Measurements from ENCODE around the gene TSEN54. TPM values are rescaled to one million over a fixed set of nuclear protein-coding genes. Genes with fewer than 3 reads are reported as not detected.
"Not testable (repeated sequence)": the region's sequence is repeated elsewhere in the genome, so short reads cannot be mapped to it uniquely, and the experiment has no call there.

TSEN54 gene
- total and polyA plus RNA-seq, 2 experiments from 2014 or later, result 42.5 to 52.3 TPM

DNA sequence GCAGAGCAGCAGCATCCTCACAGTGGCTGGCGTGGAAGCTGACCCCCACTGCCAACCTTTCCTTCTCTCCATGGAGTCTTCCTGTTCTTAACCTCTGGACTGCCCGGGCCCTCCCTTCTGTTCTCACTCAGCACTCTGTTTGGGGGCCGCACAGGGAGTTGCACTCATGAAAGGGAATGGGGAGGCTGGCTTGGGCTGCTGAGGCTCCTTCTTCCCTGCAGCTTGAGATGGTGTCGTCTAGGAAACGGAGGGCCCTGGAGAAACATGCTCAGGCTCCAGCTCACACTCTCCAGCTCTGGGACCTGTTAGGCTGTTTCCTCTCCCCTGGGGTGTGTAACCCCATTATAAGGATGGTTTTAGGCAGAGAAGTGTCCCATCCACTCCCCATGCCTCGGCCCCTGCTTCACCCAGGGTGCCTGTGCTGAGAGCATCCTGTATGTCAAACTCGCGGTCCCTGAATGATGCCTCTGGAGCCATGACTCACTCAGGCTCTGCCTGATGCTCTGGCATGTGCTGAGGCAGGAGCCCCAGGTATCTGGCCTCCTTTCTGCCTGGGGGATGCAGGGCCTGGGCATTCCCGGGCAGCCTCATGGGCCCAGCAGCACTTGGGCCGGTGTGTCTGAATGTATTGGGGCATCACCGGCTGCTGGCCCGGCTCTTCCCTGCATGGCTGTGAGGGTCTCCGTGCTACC, 41.0 kb upstream of the TSEN54 start:
- peaks cover 12% of the 10 kb centered on the region for H3K79me2 ChIP-seq
- no peaks in the 10 kb centered on the region for H3K9me2 ChIP-seq (replicated peaks; ENCODE audit: insufficient read depth)
- no peak for DNase-seq (ENCODE audit: low spot score)
- no peaks in the 10 kb centered on the region for H3K27me3 ChIP-seq
- 93% methylated on average over 12 of the region's 13 CpGs for WGBS (ENCODE audit: low lambda C conversion rate, missing lambda C conversion rate)
- no peak overlapping the region for H3K27ac ChIP-seq
- peaks cover 8% of the 10 kb centered on the region for H3K4me1 ChIP-seq (ENCODE audit: insufficient read depth)
- no peak overlapping the region for H3K4me3 ChIP-seq
- no peak for TF ChIP-seq EZH2 (IDR thresholded peaks at IDR 0.05; ENCODE audit: borderline replicate concordance)
- H3K36me3 ChIP-seq (replicated peaks; ENCODE audit: insufficient read depth, low read depth), result no peaks in the 10 kb centered on the region
- no peaks in the 10 kb centered on the region for H4K20me1 ChIP-seq (ENCODE audit: insufficient read depth, poor library complexity, severe bottlenecking)
- no peaks in the 10 kb centered on the region for H3K9me3 ChIP-seq (ENCODE audit: low read depth)
- H2AFZ ChIP-seq, result no peak overlapping the region
- H3K4me2 ChIP-seq, result no peak overlapping the region

DNA sequence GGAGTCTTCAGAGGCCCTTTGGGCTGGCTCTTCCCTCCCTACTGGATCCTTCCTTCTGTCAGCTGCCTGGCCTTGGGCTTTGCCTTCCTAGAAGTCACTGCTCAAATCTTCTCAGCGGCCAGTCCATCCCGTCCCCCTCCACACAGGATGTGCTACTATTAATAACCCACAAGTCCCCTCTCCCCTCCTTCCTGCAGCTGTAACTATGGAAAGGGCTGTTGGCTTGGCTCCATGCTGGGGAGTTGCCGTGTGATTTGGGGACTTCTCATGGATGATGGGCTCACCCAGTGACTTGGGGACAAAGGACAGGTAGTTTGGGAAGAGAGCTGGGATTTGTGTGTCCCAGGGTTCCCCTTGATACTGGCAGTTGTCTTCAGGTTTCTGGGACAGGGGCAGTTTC, 40.5 kb upstream of the TSEN54 start:
- Histone ChIP-seq H3K4me1 (ENCODE audit: insufficient read depth) (peaks cover 12% of the 10 kb centered on the region), H3K4me3 (no peak overlapping the region), H3K9me3 (ENCODE audit: low read depth) (no peaks in the 10 kb centered on the region), H3K4me2 (no peak overlapping the region), H4K20me1 (ENCODE audit: insufficient read depth, poor library complexity, severe bottlenecking) (no peaks in the 10 kb centered on the region), H3K79me2 (peaks cover 16% of the 10 kb centered on the region), H3K9me2 (replicated peaks; ENCODE audit: insufficient read depth) (no peaks in the 10 kb centered on the region), H2AFZ (no peak overlapping the region), H3K36me3 (replicated peaks; ENCODE audit: insufficient read depth, low read depth) (no peaks in the 10 kb centered on the region), H3K27ac (no peak overlapping the region), H3K27me3 (no peaks in the 10 kb centered on the region)
- TF ChIP-seq EZH2 (IDR thresholded peaks at IDR 0.05; ENCODE audit: borderline replicate concordance) (no peak), EZH2phosphoT487 (IDR thresholded peaks at IDR 0.05; ENCODE audit: low read depth, severe bottlenecking, unreplicated experiment) (no peak)
- TF ChIP-seq, protein P1, sequence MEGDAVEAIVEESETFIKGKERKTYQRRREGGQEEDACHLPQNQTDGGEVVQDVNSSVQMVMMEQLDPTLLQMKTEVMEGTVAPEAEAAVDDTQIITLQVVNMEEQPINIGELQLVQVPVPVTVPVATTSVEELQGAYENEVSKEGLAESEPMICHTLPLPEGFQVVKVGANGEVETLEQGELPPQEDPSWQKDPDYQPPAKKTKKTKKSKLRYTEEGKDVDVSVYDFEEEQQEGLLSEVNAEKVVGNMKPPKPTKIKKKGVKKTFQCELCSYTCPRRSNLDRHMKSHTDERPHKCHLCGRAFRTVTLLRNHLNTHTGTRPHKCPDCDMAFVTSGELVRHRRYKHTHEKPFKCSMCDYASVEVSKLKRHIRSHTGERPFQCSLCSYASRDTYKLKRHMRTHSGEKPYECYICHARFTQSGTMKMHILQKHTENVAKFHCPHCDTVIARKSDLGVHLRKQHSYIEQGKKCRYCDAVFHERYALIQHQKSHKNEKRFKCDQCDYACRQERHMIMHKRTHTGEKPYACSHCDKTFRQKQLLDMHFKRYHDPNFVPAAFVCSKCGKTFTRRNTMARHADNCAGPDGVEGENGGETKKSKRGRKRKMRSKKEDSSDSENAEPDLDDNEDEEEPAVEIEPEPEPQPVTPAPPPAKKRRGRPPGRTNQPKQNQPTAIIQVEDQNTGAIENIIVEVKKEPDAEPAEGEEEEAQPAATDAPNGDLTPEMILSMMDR (IDR thresholded peaks at IDR 0.05; ENCODE audit: poor library complexity), result no peak
- no peak for DNase-seq (ENCODE audit: low spot score)
- WGBS (ENCODE audit: low lambda C conversion rate, missing lambda C conversion rate), result 76% methylated on average over 3 of the region's 3 CpGs

DNA sequence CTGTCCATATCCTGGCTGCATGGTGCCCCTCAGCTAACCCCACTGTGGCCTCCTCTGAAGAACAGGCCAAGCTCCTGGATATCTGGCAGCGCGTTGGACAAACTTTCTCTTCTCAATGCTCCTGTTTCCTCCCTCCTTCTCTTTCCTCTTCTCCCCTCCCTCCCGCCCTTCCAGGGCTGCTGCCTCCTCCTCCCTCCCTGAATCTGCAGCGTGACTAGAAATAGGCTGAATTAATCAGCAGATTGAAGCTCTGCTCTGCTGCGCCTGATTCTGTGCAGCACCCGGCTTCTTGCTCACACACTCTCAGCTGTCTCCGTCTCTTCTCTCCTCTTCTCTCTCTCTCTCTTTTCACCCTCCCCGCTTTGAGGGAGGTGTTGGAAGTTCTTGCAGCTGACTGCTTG, 40.1 kb upstream of the TSEN54 start:
- Histone ChIP-seq H3K27ac (no peak overlapping the region), H3K36me3 (replicated peaks; ENCODE audit: insufficient read depth, low read depth) (no peaks in the 10 kb centered on the region), H3K4me1 (ENCODE audit: insufficient read depth) (peaks cover 16% of the 10 kb centered on the region), H3K27me3 (no peaks in the 10 kb centered on the region), H3K79me2 (peaks cover 13% of the 10 kb centered on the region), H4K20me1 (ENCODE audit: insufficient read depth, poor library complexity, severe bottlenecking) (peaks cover under 1% of the 10 kb centered on the region), H2AFZ (no peak overlapping the region), H3K4me2 (no peak overlapping the region), H3K9me2 (replicated peaks; ENCODE audit: insufficient read depth) (no peaks in the 10 kb centered on the region), H3K4me3 (no peak overlapping the region), H3K9me3 (ENCODE audit: low read depth) (no peaks in the 10 kb centered on the region)
- WGBS (ENCODE audit: low lambda C conversion rate, missing lambda C conversion rate), result 81% methylated on average over 5 of the region's 8 CpGs
- DNase-seq (ENCODE audit: low spot score), result no peak
- no peak for TF ChIP-seq EZH2 (IDR thresholded peaks at IDR 0.05; ENCODE audit: borderline replicate concordance)
- TF ChIP-seq, protein P1 (IDR thresholded peaks at IDR 0.05; ENCODE audit: poor library complexity), result no peak

- Histone ChIP-seq H3K4me2 (no peak overlapping the region), H2AFZ (no peak overlapping the region), H3K4me3 (no peak overlapping the region), H3K27ac (no peak overlapping the region), H3K27me3 (no peaks in the 10 kb centered on the region), H3K36me3 (replicated peaks; ENCODE audit: insufficient read depth, low read depth) (no peaks in the 10 kb centered on the region), H3K9me2 (replicated peaks; ENCODE audit: insufficient read depth) (no peaks in the 10 kb centered on the region), H4K20me1 (ENCODE audit: insufficient read depth, poor library complexity, severe bottlenecking) (peaks cover 7% of the 10 kb centered on the region), H3K79me2 (peaks cover 14% of the 10 kb centered on the region), H3K9me3 (ENCODE audit: low read depth) (no peaks in the 10 kb centered on the region), H3K4me1 (ENCODE audit: insufficient read depth) (peaks cover 23% of the 10 kb centered on the region)
- 89% methylated on average over 11 of the region's 11 CpGs for WGBS (ENCODE audit: low lambda C conversion rate, missing lambda C conversion rate)
- DNase-seq (ENCODE audit: low spot score), result no peak
- TF ChIP-seq, protein P1 (IDR thresholded peaks at IDR 0.05; ENCODE audit: poor library complexity), result no peak
- no peak for TF ChIP-seq EZH2 (IDR thresholded peaks at IDR 0.05; ENCODE audit: borderline replicate concordance)
- TF ChIP-seq EZH2phosphoT487 (IDR thresholded peaks at IDR 0.05; ENCODE audit: low read depth, severe bottlenecking, unreplicated experiment), result no peak
Measured at GRCh38 chr17:75476752-75477489, 39.4 kb upstream of the TSEN54 start.

GRCh38 chr17:75477490-75477862, 38.9 kb upstream of the TSEN54 start:
- not testable (repeated sequence) for H3K27ac ChIP-seq; H3K4me2 ChIP-seq; H2AFZ ChIP-seq; DNase-seq (ENCODE audit: low spot score); H3K27me3 ChIP-seq; H3K4me3 ChIP-seq; H4K20me1 ChIP-seq (ENCODE audit: insufficient read depth, poor library complexity, severe bottlenecking); H3K9me2 ChIP-seq (replicated peaks; ENCODE audit: insufficient read depth); H3K9me3 ChIP-seq (ENCODE audit: low read depth); H3K36me3 ChIP-seq (replicated peaks; ENCODE audit: insufficient read depth, low read depth)
- Histone ChIP-seq H3K79me2 (peaks cover 19% of the 10 kb centered on the region), H3K4me1 (ENCODE audit: insufficient read depth) (peaks cover 28% of the 10 kb centered on the region)
- WGBS (ENCODE audit: low lambda C conversion rate, missing lambda C conversion rate), result 94% methylated on average over 11 of the region's 11 CpGs

Measured in hepatocyte (in vitro differentiated cells).